Glomerular endothelial cell (primary cell): ENCODE measurements around the gene SHLD1. TPM values are rescaled to one million over a fixed set of nuclear protein-coding genes. Genes with fewer than 3 reads are reported as not detected.
"Not testable (repeated sequence)": the region's sequence is repeated elsewhere in the genome, so short reads cannot be mapped to it uniquely, and the experiment has no call there.

Source experiments
- DNase-seq: peaks from one replicate; pipeline ENCODE4 v3.0.0-alpha.2; 2011; ENCODE audit warnings: low read depth, low spot score; ENCODE audit errors: extremely low read depth
- total RNA-seq: library from RNA; depleted of rRNA; stranded (reverse); fragments of >200 nt; gene quantifications from 2 replicates; pipeline ENCODE4 v1.2.3, GENCODE V29; 2015

Gene SHLD1
- total RNA-seq, 1 donor from 2014 or later, result 2.7 TPM

- no peak for DNase-seq
Measured at GRCh38 chr20:5780846-5781217, 30.6 kb downstream of the SHLD1 start.

- DNase-seq, result not testable (repeated sequence)
Measured at GRCh38 chr20:5781367-5781766, 31.2 kb downstream of the SHLD1 start.

DNA sequence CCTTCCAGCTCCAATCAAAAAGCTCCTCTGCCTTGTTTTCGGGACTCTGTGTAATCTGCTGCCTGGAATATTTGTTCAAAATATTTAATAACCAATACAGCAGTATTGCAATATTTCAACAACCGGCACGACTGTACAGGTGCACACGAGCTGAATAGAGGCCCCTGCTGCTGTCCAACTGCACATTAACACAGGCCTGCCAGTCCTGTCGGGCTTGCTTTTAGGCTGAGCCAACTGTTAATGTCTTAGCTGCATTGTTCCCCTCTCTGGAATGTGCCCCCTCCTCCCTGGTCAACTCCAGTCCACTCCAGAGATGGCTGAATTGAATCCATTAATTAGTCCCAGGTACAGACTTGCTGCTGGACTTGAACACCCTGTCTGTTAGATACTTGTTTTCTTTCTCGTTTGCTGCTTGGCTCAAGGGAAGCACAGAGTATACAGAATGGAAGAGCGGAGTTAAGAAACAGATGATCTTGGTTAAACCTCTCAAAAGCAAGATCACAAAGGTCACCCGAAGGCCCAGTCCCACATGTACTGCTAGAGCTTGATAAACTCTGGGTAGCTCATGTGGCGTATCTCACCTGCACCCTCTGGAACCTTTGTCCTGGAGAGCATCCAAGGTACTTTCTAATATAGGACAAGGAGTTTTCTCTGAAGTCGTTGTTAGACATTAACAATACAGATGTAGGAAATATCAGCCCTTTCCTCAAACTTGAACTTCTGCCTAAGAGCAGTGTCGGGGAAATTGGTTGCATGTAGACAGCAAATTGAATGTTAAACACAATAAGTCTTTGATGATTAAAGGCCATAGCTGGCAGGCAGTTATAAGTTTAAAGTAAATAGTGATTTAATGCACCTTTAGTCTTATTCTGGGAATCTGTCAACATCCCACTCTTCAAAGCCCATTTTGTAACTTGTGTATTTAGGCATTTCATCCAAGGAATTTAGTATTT, 31.9 kb downstream of the SHLD1 start:
- no peak for DNase-seq

GRCh38 chr20:5784735-5785134, 34.5 kb downstream of the SHLD1 start:
- no peak for DNase-seq

- no peak for DNase-seq
Measured at GRCh38 chr20:5785146-5785545, 34.9 kb downstream of the SHLD1 start.

DNA sequence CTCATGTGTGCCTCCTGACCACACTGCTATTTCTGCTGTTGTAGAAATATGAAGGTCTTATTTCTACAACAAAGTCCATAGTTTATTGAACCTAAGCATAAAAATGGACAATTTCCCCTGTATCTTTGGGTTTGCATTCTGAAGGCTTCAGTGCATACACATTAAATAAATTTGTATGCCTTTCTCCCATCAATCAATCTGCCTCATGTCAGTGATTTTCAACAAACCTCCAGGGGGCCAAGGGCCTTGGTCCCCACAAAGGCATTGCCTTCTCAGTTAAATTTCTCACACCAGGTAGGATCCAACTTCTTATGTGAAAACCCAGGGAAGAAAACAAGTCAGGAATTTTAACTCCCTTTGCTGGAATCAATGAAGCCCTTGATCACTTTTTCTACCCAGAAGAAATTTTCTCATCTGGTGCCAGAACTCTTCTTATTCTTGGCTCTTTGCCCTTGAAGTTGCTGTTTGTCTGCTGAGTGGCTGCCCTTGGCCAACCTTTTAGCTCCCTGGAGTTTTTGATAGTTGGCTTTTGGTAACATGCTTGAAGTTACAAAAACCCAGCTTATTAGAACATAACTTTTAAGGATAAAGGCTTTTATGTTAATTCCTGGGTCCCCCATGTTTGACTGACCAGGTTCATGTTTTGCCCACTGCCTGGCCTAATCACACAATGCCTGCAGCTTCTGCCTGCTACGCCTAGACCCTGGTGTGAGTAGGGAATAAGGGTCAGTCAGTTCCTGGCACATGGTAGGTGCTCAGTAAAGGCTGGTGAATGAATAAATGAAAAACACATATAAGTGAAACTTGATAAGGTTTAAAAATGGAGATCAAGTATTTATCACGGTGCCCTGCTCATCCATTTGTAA, 37.0 kb downstream of the SHLD1 start:
- DNase-seq, result no peak

DNA sequence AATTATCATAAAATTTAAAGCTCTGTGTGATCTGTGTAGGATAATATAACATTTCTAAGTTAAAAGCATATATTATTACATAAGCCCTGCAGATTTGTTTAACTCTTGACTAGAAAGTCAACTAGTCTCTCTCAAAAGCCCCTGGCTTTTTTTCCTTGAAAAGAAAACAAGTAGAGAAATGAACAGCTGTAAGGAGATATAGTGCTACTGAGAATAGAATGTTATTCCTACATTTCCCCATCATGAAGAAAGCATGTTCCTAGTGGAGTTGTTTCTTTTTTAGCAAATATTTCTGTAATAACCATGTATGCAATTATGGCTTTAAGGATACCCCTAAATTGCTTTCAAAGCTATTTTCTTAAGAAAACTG, 37.6 kb downstream of the SHLD1 start:
- no peak for DNase-seq

DNA sequence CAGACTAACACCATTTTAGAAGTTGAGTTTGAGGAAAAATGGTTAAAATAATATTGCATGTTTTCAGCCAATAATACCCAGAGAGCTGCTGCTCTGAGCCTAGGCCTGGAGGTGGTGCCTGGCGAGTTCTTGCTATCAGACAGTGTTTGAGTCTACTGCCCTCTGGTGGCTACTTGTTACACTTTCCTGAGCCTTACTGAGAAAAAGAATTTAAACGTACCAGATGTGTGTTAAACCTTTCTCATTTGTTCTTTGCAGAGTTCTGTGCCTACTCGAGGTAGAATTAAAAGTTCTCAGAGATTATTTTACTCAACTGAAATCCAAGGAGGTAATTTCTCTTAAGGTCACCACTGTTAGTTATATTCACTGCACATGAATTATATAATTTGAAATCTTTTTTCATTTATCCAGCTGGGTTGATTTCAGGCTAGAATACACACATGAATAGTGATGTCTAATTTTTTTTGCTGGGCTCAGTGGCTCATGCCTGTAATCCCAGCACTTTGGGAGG, 38.2 kb downstream of the SHLD1 start:
- DNase-seq, result peak; percentile 82

- DNase-seq, result no peak
Measured at GRCh38 chr20:5789827-5790226, 39.6 kb downstream of the SHLD1 start.

GRCh38 chr20:5793916-5794315, 43.7 kb downstream of the SHLD1 start:
- DNase-seq, result no peak

DNA sequence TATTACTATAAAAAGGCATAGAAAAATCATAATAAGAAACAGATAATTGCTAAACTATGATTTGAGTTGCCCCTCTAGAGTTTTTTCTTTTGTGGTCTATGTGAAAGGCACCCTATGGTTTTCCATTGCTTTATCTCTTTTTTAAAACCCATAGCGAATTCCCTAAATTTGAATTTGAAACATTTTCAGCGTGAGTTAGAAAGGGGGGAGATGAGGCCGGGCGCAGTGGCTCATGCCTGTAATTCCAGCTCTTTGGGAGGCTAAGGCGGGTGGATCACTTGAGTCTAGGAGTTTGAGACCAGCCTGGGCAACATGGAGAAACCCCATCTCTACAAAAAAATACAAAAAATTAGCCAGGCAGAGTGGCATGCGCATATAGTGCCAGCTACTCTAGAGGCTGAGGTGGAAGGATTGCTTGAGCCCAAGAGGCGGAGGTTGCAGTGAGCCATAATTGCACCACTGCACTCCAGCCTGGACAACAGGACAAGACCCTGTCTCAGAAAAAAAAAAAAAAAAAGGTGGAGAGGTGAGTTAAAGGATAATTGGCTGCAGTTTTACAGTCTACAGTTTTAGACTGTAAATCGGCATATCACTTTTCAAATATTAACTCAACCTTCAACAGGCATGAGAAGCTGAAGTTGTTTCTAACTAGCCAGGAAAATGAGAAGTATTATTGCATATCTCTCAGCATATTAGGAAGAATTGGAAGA, 46.3 kb downstream of the SHLD1 start:
- DNase-seq, result no peak

DNA sequence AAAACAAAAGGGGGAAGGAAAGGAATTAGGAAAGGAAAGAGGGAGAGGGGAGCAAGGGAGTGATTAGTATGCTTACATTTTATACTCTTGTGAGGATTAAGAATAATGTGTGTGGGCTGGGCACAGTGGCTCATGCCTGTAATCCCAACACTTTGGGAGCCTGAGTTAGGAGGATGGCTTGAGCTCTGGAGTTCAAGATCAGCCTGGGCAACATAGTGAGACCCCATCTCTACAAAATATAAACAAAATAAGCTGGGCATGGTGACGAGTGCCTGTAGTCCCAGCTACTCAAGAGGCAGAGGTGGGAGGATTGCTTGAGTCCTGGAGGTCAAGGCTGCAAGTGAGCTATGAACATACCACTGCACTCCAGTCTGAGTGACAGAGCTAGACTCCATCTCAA, 47.0 kb downstream of the SHLD1 start:
- DNase-seq, result no peak

DNA sequence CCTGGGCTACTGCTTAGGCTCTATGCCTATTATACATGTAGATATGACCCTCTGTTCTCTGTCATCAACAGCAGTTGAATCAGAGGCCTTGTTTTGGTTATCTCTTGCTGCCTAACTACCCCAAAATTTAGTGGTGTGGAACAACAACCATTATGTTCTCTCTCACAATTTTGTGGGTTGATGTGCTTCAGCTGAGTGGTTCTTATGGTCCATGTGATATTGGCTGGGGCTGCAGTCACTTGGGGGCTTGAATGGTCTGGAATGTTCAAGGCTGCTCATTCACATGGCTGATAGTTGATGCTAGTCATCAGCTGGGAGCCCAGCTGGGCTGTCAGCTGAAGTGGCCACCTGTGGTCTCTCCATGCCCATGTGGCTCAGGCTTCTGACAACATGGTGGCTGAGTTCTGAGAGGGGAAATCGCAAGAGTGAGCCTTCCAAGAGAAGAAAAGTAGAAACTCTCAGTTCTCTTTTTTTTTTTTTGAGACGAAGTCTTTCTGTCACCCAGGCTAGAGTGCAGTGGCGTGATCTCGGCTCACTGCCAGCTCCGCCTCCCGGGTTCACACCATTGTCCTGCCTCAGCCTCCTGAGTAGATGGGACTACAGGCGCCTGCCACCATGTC, 47.8 kb downstream of the SHLD1 start:
- no peak for DNase-seq

DNA sequence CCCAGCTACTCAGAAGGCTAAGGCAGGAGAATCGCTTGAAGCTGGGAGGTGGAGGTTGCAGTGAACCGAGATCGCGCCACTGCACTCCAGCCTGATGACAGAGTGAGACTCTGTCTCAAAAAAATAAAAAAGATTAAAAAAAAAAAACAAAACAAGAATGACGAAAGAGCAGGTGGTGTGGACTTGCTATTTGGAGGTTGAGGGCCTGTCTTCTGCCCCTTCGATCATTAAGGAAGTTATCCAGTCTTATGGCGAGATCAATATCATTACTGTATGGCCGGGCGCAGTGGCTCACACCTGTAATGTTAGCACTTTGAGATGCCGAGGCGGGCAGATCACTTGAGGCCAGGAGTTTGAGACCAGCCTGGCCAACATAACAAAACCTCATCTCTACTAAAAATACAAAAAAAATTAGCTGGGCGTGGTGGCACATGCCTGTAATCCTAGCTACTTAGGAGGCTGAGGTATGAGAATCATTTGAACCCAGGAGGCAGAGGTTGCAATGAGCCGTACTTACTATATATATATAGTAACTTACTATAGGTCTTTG, 53.6 kb downstream of the SHLD1 start:
- DNase-seq, result not testable (repeated sequence)

DNA sequence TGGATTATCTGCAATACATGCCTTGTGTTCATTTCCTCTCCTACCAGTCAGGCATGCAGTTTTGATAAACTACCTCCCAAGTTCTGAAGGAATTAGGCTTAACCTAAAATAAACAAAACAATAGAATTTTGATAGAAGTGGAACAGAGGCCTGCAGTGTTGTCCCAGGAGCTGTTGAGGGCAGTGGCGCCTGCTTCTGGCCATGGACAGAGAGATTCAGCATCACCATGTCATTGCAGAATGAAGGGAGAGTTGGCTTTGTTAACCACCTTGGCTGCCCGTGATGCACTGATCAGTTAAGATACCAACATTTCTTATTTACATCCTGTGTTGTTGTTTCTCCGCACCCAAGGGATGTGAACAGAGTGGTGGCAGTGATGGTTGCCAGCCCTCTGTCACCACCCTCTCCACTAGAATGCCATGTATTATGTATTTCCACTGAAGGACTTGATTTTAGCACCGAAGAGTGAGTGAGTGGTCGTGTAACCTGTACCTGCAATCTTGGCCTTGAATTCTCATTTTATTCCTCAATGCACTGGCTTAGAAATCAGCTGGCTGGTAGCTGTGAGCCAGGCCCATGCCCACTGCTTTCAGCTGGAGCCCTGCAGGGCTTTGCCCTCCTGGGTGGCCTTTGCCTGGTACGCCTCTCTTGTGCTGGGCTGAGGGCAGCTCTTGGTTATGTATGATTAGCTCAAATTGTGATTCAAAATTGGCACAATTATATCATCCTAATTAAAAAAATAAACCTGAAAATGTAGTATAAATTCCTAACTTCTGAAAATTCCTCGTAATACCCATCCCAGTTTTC, 56.5 kb downstream of the SHLD1 start:
- no peak for DNase-seq

- DNase-seq, result no peak
Measured at GRCh38 chr20:5807431-5807830, 57.2 kb downstream of the SHLD1 start.

GRCh38 chr20:5808901-5809300, 58.7 kb downstream of the SHLD1 start:
- DNase-seq, result no peak

- DNase-seq, result no peak
Measured at GRCh38 chr20:5809495-5809894, 59.3 kb downstream of the SHLD1 start.

GRCh38 chr20:5810800-5811422, 60.7 kb downstream of the SHLD1 start:
- no peak for DNase-seq
